IPS-NIHi7 (cell line): ENCODE measurements around the gene CPD.

ENCODE experiments used
- DNase-seq: peaks from one replicate; pipeline ENCODE4 v3.0.0; 2012; ENCODE audit warnings: mixed read lengths; ENCODE audit errors: extremely low spot score

The CPD gene

GRCh38 chr17:30505868-30506417 lies 127.2 kb downstream of the CPD start:
- DNase-seq: no peak

- no peak for DNase-seq
Measured at GRCh38 chr17:30506481-30506880, 127.8 kb downstream of the CPD start.

GRCh38 chr17:30513346-30513745 lies 134.6 kb downstream of the CPD start:
- no peak for DNase-seq

GRCh38 chr17:30514895-30515596 lies 136.3 kb downstream of the CPD start:
- DNase-seq: no peak

GRCh38 chr17:30517786-30518185 lies 139.1 kb downstream of the CPD start:
- no peak for DNase-seq

GRCh38 chr17:30519166-30519565 lies 140.4 kb downstream of the CPD start:
- DNase-seq: no peak
